Neural cell (in vitro differentiated cells): ENCODE data around the gene TLCD4. TPM values are rescaled to one million over a fixed set of nuclear protein-coding genes. Genes with fewer than 3 reads are reported as not detected.

Source experiments
- H2AFZ ChIP-seq: fragments of 200-600, 300-800 bp; sonication (generic), shearing (Covaris generic); 2 replicates; pipeline ENCODE4 v1.6.0; 2014; ENCODE audit warnings: low read depth, mild to moderate bottlenecking, antibody characterized with exemption, low read length, moderate library complexity
- H3F3A ChIP-seq: fragments of 200-600 bp; shearing (Covaris generic); 2 replicates; pipeline ENCODE4 v1.6.1; 2016; ENCODE audit warnings: mild to moderate bottlenecking, moderate library complexity, mixed read lengths, antibody characterized with exemption, low read length; ENCODE audit not compliant: insufficient read depth, poor library complexity, severe bottlenecking
- H3K27ac ChIP-seq: fragments of 200-600, 300-800 bp; sonication (generic), shearing (Covaris generic); 2 replicates; pipeline ENCODE4 v1.5.1; 2014; ENCODE audit warnings: mild to moderate bottlenecking, low read length, moderate library complexity
- H3K27me3 ChIP-seq: fragments of 300-800, 200-600 bp; sonication (generic), shearing (Covaris generic); 2 replicates; pipeline ENCODE4 v1.6.0; 2014; ENCODE audit warnings: mild to moderate bottlenecking, low read depth, low read length, moderate library complexity; ENCODE audit not compliant: insufficient read depth
- H3K36me3 ChIP-seq: fragments of 300-800, 200-600 bp; sonication (generic), shearing (Covaris generic); 2 replicates; pipeline ENCODE4 v1.5.1; 2014; ENCODE audit warnings: mild to moderate bottlenecking, antibody characterized with exemption, low read length, moderate library complexity; ENCODE audit not compliant: insufficient read depth
- H3K4me2 ChIP-seq: fragments of 300-800, 200-600 bp; sonication (generic), shearing (Covaris generic); 2 replicates; pipeline ENCODE4 v1.6.0; 2014; ENCODE audit warnings: mild to moderate bottlenecking, low read length
- H3K4me3 ChIP-seq: fragments of 300-800, 200-600 bp; sonication (generic), shearing (Covaris generic); 2 replicates; pipeline ENCODE4 v1.5.1; 2014; ENCODE audit warnings: mild to moderate bottlenecking, low read length, moderate library complexity
- H3K79me2 ChIP-seq: fragments of 200-600 bp; shearing (Covaris generic); replicated peaks from 2 replicates; pipeline ENCODE4 v1.6.0; 2014; ENCODE audit warnings: mild to moderate bottlenecking, low read length, moderate library complexity; ENCODE audit not compliant: insufficient read depth
- H3K9ac ChIP-seq: fragments of 300-800, 200-600 bp; sonication (generic), shearing (Covaris generic); 2 replicates; pipeline ENCODE4 v1.6.1; 2016; ENCODE audit warnings: mild to moderate bottlenecking, low read length, mixed read lengths
- H3K9me2 ChIP-seq: fragments of 200-600 bp; shearing (Covaris generic); 2 replicates; pipeline ENCODE4 v1.6.1; 2016; ENCODE audit warnings: mild to moderate bottlenecking, low read length, mixed read lengths; ENCODE audit not compliant: insufficient read depth
- H3K9me3 ChIP-seq: fragments of 200-600, 300-800 bp; sonication (generic), shearing (Covaris generic); 2 replicates; pipeline ENCODE4 v1.6.1; 2016; ENCODE audit warnings: mild to moderate bottlenecking, mixed run types, low read length, moderate library complexity, mixed read lengths
- H4K20me1 ChIP-seq: fragments of 200-600 bp; shearing (Covaris generic); 2 replicates; pipeline ENCODE4 v1.6.1; 2016; ENCODE audit warnings: mild to moderate bottlenecking, mixed run types; ENCODE audit not compliant: insufficient read depth
- EP300 ChIP-seq: fragments of 450-650 bp; conservative IDR thresholded peaks from 2 replicates; pipeline ENCODE4 v1.6.1; 2014; ENCODE audit warnings: antibody characterized with exemption, mild to moderate bottlenecking, moderate library complexity; ENCODE audit not compliant: poor library complexity, severe bottlenecking
- EZH2 ChIP-seq: fragments of 200-600, 300-800 bp; shearing (Covaris generic), sonication (generic); IDR thresholded peaks from 2 replicates; pipeline ENCODE4 v1.6.1; 2014; ENCODE audit warnings: antibody characterized with exemption, low read length, borderline replicate concordance, mild to moderate bottlenecking; ENCODE audit not compliant: insufficient read depth, poor library complexity, severe bottlenecking
- MXI1 ChIP-seq: fragments of 450-650 bp; conservative IDR thresholded peaks from 2 replicates; pipeline ENCODE4 v1.6.1; 2014; ENCODE audit warnings: antibody characterized with exemption, mild to moderate bottlenecking; ENCODE audit not compliant: poor library complexity, severe bottlenecking
- POLR2AphosphoS5 ChIP-seq: IDR thresholded peaks from 2 replicates; pipeline ENCODE4 v1.6.1; 2012
- RAD21 ChIP-seq: fragments of 450-650 bp; conservative IDR thresholded peaks from 2 replicates; pipeline ENCODE4 v1.6.1; 2014; ENCODE audit warnings: antibody characterized with exemption, mild to moderate bottlenecking, moderate library complexity
- SMC3 ChIP-seq: fragments of 450-650 bp; conservative IDR thresholded peaks from 2 replicates; pipeline ENCODE4 v1.6.1; 2014; ENCODE audit warnings: antibody characterized with exemption, mild to moderate bottlenecking, moderate library complexity; ENCODE audit not compliant: poor library complexity
- TAF1 ChIP-seq: IDR thresholded peaks from 2 replicates; pipeline ENCODE4 v1.6.1; 2012; ENCODE audit warnings: low read depth
- polyA plus RNA-seq: library from polyadenylated mRNA; depleted of rRNA; stranded (reverse); fragments of >200 nt; gene quantifications from 2 replicates; pipeline ENCODE4 v1.2.3, GENCODE V29; 2014
- TF ChIP-seq, protein P1 (sequence below): fragments of 450-650 bp; IDR thresholded peaks from 2 replicates; pipeline ENCODE4 v1.5.1; 2014; ENCODE audit warnings: antibody characterized with exemption, mild to moderate bottlenecking, moderate library complexity; ENCODE audit not compliant: poor library complexity, severe bottlenecking
- TF ChIP-seq, protein P2 (sequence below): IDR thresholded peaks from 2 replicates; pipeline ENCODE4 v1.6.1; 2012; ENCODE audit warnings: borderline replicate concordance

Gene TLCD4
- polyA plus RNA-seq, 1 donor from 2014 or later, result 1.6 TPM

DNA sequence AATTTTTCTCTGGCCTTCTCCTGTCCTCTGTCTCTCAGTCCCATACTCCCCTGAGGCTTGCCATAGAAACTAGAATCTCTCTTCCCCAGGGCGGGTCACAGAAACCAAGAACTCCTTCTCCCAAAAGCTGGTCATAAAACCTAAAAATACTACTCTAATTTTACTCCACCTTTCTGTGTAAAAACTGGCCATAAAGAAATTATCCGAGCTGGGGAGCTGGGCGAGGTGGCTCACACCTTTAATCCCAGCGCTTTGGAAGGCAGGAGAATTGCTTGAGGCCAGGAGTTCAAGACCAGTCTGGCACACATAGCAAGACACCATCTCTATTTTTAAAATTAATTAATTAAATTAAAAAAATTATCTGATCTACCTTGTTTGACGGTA, 47.5 kb upstream of the TLCD4 start:
- no peaks in the 10 kb centered on the region for H3F3A ChIP-seq
- H3K9ac ChIP-seq, result no peak overlapping the region
- TF ChIP-seq TAF1 (no peak), MXI1 (no peak), RAD21 (no peak), EZH2 (no peak), EP300 (no peak), POLR2AphosphoS5 (no peak), SMC3 (no peak)
- TF ChIP-seq, protein P1, sequence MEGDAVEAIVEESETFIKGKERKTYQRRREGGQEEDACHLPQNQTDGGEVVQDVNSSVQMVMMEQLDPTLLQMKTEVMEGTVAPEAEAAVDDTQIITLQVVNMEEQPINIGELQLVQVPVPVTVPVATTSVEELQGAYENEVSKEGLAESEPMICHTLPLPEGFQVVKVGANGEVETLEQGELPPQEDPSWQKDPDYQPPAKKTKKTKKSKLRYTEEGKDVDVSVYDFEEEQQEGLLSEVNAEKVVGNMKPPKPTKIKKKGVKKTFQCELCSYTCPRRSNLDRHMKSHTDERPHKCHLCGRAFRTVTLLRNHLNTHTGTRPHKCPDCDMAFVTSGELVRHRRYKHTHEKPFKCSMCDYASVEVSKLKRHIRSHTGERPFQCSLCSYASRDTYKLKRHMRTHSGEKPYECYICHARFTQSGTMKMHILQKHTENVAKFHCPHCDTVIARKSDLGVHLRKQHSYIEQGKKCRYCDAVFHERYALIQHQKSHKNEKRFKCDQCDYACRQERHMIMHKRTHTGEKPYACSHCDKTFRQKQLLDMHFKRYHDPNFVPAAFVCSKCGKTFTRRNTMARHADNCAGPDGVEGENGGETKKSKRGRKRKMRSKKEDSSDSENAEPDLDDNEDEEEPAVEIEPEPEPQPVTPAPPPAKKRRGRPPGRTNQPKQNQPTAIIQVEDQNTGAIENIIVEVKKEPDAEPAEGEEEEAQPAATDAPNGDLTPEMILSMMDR, result no peak
- TF ChIP-seq, protein P2, sequence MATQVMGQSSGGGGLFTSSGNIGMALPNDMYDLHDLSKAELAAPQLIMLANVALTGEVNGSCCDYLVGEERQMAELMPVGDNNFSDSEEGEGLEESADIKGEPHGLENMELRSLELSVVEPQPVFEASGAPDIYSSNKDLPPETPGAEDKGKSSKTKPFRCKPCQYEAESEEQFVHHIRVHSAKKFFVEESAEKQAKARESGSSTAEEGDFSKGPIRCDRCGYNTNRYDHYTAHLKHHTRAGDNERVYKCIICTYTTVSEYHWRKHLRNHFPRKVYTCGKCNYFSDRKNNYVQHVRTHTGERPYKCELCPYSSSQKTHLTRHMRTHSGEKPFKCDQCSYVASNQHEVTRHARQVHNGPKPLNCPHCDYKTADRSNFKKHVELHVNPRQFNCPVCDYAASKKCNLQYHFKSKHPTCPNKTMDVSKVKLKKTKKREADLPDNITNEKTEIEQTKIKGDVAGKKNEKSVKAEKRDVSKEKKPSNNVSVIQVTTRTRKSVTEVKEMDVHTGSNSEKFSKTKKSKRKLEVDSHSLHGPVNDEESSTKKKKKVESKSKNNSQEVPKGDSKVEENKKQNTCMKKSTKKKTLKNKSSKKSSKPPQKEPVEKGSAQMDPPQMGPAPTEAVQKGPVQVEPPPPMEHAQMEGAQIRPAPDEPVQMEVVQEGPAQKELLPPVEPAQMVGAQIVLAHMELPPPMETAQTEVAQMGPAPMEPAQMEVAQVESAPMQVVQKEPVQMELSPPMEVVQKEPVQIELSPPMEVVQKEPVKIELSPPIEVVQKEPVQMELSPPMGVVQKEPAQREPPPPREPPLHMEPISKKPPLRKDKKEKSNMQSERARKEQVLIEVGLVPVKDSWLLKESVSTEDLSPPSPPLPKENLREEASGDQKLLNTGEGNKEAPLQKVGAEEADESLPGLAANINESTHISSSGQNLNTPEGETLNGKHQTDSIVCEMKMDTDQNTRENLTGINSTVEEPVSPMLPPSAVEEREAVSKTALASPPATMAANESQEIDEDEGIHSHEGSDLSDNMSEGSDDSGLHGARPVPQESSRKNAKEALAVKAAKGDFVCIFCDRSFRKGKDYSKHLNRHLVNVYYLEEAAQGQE, result no peak
- H3K9me2 ChIP-seq, result no peaks in the 10 kb centered on the region
- no peaks in the 10 kb centered on the region for H3K27me3 ChIP-seq
- H4K20me1 ChIP-seq, result no peaks in the 10 kb centered on the region
- no peak overlapping the region for H3K4me2 ChIP-seq
- H3K27ac ChIP-seq, result no peak overlapping the region
- no peaks in the 10 kb centered on the region for H3K9me3 ChIP-seq
- no peak overlapping the region for H3K4me3 ChIP-seq
- no peaks in the 10 kb centered on the region for H3K79me2 ChIP-seq
- H3K36me3 ChIP-seq, result no peaks in the 10 kb centered on the region
- H2AFZ ChIP-seq, result no peak overlapping the region

DNA sequence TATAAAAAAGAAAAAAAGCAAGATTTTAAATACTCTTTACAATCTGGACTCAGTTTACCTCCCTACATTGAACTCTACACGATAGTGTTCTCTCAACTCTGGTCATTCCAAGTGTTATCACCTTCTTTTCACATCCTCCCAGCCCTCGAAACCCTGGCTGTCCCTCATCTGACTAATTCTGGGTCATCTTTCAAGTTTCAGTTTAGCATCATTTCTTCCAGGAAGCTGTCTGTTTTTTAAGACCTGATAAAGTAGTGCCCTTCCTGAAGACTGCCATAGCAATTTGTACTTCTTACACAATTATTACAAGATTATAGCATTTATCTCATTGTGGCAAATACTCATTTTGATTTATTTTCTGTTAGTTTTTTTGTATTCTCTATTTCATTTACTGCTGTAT, 45.6 kb upstream of the TLCD4 start:
- TF ChIP-seq RAD21 (no peak), TAF1 (no peak), EZH2 (no peak), SMC3 (no peak), POLR2AphosphoS5 (no peak), MXI1 (no peak), EP300 (no peak)
- TF ChIP-seq, protein P1, result no peak
- TF ChIP-seq, protein P2, result no peak
- peak overlapping the region; percentile 90 for H2AFZ ChIP-seq
- H3K4me3 ChIP-seq, result peak overlapping the region; percentile 73
- peak overlapping the region; percentile 71 for H3K4me2 ChIP-seq
- H3K9me3 ChIP-seq, result no peaks in the 10 kb centered on the region
- peak overlapping the region; percentile 82 for H3K9ac ChIP-seq
- H3K9me2 ChIP-seq, result no peaks in the 10 kb centered on the region
- no peaks in the 10 kb centered on the region for H3F3A ChIP-seq
- no peaks in the 10 kb centered on the region for H3K36me3 ChIP-seq
- H3K27me3 ChIP-seq, result no peaks in the 10 kb centered on the region
- no peaks in the 10 kb centered on the region for H3K79me2 ChIP-seq
- H4K20me1 ChIP-seq, result no peaks in the 10 kb centered on the region
- H3K27ac ChIP-seq, result no peak overlapping the region
